GM23338 (cell line): ENCODE measurements around the gene S100A3. TPM values are rescaled to one million over a fixed set of nuclear protein-coding genes. Genes with fewer than 3 reads are reported as not detected.

Source experiments
- ATAC-seq: fragments of 200-7000 bp; cut with Tn5 transposase; 3 replicates; pipeline ENCODE4 v1.9.1; 2020
- DNase-seq: peaks from one replicate; pipeline ENCODE4 v3.0.0-alpha.2; 2015; ENCODE audit warnings: low spot score
- H2AFZ ChIP-seq: fragments of 200-600 bp; sonication (generic); 2 replicates; pipeline ENCODE4 v1.8.0; 2016; ENCODE audit warnings: antibody characterized with exemption, mild to moderate bottlenecking, moderate library complexity
- H3F3A ChIP-seq: fragments of 200-600 bp; sonication (generic); replicated peaks from 2 replicates; pipeline ENCODE4 v1.8.0; 2017; ENCODE audit warnings: antibody characterized with exemption, mixed run types, low read depth
- H3K27ac ChIP-seq: fragments of 200-600 bp; sonication (generic); 2 replicates; pipeline ENCODE4 v1.6.1; 2016; ENCODE audit warnings: low read depth
- H3K27me3 ChIP-seq: fragments of 200-600 bp; sonication (generic); 2 replicates; pipeline ENCODE4 v1.8.0; 2016; ENCODE audit warnings: mild to moderate bottlenecking, mixed run types, moderate library complexity; ENCODE audit not compliant: insufficient read depth
- H3K36me3 ChIP-seq: fragments of 200-600 bp; sonication (generic); 2 replicates; pipeline ENCODE4 v1.8.0; 2016; ENCODE audit warnings: mild to moderate bottlenecking; ENCODE audit not compliant: insufficient read depth
- H3K4me1 ChIP-seq: fragments of 200-600 bp; sonication (generic); 2 replicates; pipeline ENCODE4 v1.8.0; 2016; ENCODE audit warnings: mild to moderate bottlenecking, moderate library complexity; ENCODE audit not compliant: insufficient read depth
- H3K4me2 ChIP-seq: fragments of 200-600 bp; sonication (generic); 2 replicates; pipeline ENCODE4 v1.7.1; 2017; ENCODE audit warnings: mixed run types
- H3K4me3 ChIP-seq: fragments of 200-600 bp; sonication (generic); 2 replicates; pipeline ENCODE4 v1.6.1; 2016; ENCODE audit warnings: mixed run types
- H3K79me2 ChIP-seq: fragments of 200-600 bp; sonication (generic); replicated peaks from 2 replicates; pipeline ENCODE4 v1.8.0; 2017; ENCODE audit warnings: mild to moderate bottlenecking; ENCODE audit not compliant: insufficient read depth
- H3K9me2 ChIP-seq: fragments of 200-600 bp; sonication (generic); 2 replicates; pipeline ENCODE4 v1.8.0; 2017; ENCODE audit not compliant: insufficient read depth
- H4K20me1 ChIP-seq: fragments of 200-600 bp; sonication (generic); replicated peaks from 2 replicates; pipeline ENCODE4 v1.8.0; 2017; ENCODE audit warnings: mild to moderate bottlenecking; ENCODE audit not compliant: insufficient read depth
- H3K27ac Mint-ChIP-seq: 2 replicates; pipeline ENCODE4 v1.8.0; 2020; ENCODE audit warnings: inconsistent platforms, mild to moderate bottlenecking, moderate library complexity, mixed read lengths
- H3K27me3 Mint-ChIP-seq: 3 replicates; pipeline ENCODE4 v1.8.0; 2022; ENCODE audit warnings: low read depth, mild to moderate bottlenecking, moderate library complexity, mixed read lengths, inconsistent platforms; ENCODE audit not compliant: insufficient read depth, poor library complexity
- H3K36me3 Mint-ChIP-seq: 3 replicates; pipeline ENCODE4 v1.8.0; 2021; ENCODE audit warnings: low read depth, mild to moderate bottlenecking, inconsistent platforms, moderate library complexity, mixed read lengths
- H3K4me1 Mint-ChIP-seq: 3 replicates; pipeline ENCODE4 v1.8.0; 2020; ENCODE audit warnings: mild to moderate bottlenecking, inconsistent platforms, mixed read lengths
- H3K4me3 Mint-ChIP-seq: 3 replicates; pipeline ENCODE4 v1.8.0; 2021; ENCODE audit warnings: moderate library complexity, mild to moderate bottlenecking, inconsistent platforms, mixed read lengths
- H3K9me3 Mint-ChIP-seq: 3 replicates; pipeline ENCODE4 v1.8.0; 2020; ENCODE audit warnings: moderate library complexity, mild to moderate bottlenecking, inconsistent platforms, mixed read lengths
- CTCF ChIP-seq, 2 experiments: fragments of 200-600 bp in 1 of 2; sonication (generic) in 1 of 2; conservative IDR thresholded peaks; 2 replicates each; pipeline versions ENCODE4 v1.5.1 to v1.6.1; 2016 to 2017; ENCODE audit warnings: antibody characterized with exemption in 2 of 2, low read depth in 2 of 2, mild to moderate bottlenecking in 2 of 2, moderate library complexity in 1 of 2
- EZH2 ChIP-seq: fragments of 200-600 bp; sonication (generic); IDR thresholded peaks from one replicate; pipeline ENCODE4 v1.8.0; 2017; ENCODE audit warnings: antibody characterized with exemption, mild to moderate bottlenecking, low read depth; ENCODE audit not compliant: unreplicated experiment
- EZH2phosphoT487 ChIP-seq: fragments of 200-600 bp; sonication (generic); IDR thresholded peaks from one replicate; pipeline ENCODE4 v1.8.1; 2018; ENCODE audit warnings: antibody characterized with exemption; ENCODE audit not compliant: unreplicated experiment
- JUNB ChIP-seq: IDR thresholded peaks from one replicate; pipeline ENCODE4 v1.6.1; 2016; ENCODE audit warnings: antibody characterized with exemption; ENCODE audit not compliant: unreplicated experiment
- NANOG ChIP-seq: IDR thresholded peaks from 2 replicates; pipeline ENCODE4 v1.6.1; 2016; ENCODE audit warnings: antibody characterized with exemption, borderline replicate concordance
- POLR2AphosphoS5 ChIP-seq: IDR thresholded peaks from 2 replicates; pipeline ENCODE4 v1.6.1; 2016; ENCODE audit warnings: antibody characterized with exemption, low read depth
- REST ChIP-seq: IDR thresholded peaks from one replicate; pipeline ENCODE4 v1.6.1; 2018; ENCODE audit warnings: antibody characterized with exemption; ENCODE audit not compliant: unreplicated experiment
- STAT1 ChIP-seq: IDR thresholded peaks from one replicate; pipeline ENCODE4 v1.6.1; 2016; ENCODE audit warnings: antibody characterized with exemption; ENCODE audit not compliant: unreplicated experiment
- ZNF114 ChIP-seq: fragments of 250-450 bp; sonication (Bioruptor Pico); IDR thresholded peaks from 2 replicates; pipeline ENCODE4 v1.5.0; 2020; ENCODE audit warnings: mild to moderate bottlenecking, moderate library complexity
- ZNF462 ChIP-seq: fragments of 250-450 bp; sonication (Bioruptor Pico); IDR thresholded peaks from 2 replicates; pipeline ENCODE4 v1.5.0; 2020; ENCODE audit warnings: mild to moderate bottlenecking, moderate library complexity
- polyA plus RNA-seq: library from polyadenylated mRNA; unstranded; fragments of >200 nt; fragmentation: Nextera tagmentation; extraction: Ambion mirVana; gene quantifications from 2 replicates; pipeline ENCODE4 v1.2.1, GENCODE V29; 2016
- total RNA-seq: library from RNA; depleted of rRNA; stranded (reverse); fragments of >200 nt; shearing (Covaris generic); gene quantifications from 2 replicates; pipeline ENCODE4 v1.2.3, GENCODE V29; 2014

The S100A3 gene
- total and polyA plus RNA-seq, 2 experiments from 2014 or later, result not detected

- TF ChIP-seq CTCF (conservative IDR thresholded peaks at IDR 0.05; ENCODE audit: low read depth in 2 of 2) (no peak), STAT1 (no peak), REST (no peak), NANOG (no peak), POLR2AphosphoS5 (no peak), ZNF114 (CRISPR knock-in tag) (no peak)
Measured at GRCh38 chr1:153586347-153586746, 37.3 kb upstream of the S100A3 start (continued).

- Histone ChIP-seq H3K27me3 (no peaks in the 10 kb centered on the region), H3K9me2 (no peaks in the 10 kb centered on the region), H3F3A (no peaks in the 10 kb centered on the region), H3K79me2 (no peaks in the 10 kb centered on the region), H3K4me2 (no peak overlapping the region), H3K27ac (no peak overlapping the region), H3K36me3 (no peaks in the 10 kb centered on the region), H3K4me1 (peaks cover 6% of the 10 kb centered on the region; the same call in 1 of the 2 replicates), H2AFZ (no peak overlapping the region), H4K20me1 (no peaks in the 10 kb centered on the region), H3K4me3 (no peak overlapping the region)
- ATAC-seq (no peak), DNase-seq (no peak)
- Mint-ChIP-seq H3K9me3 (no peaks in the 10 kb centered on the region), H3K4me3 (no peak overlapping the region), H3K4me1 (peaks cover 8% of the 10 kb centered on the region; the same call in 2 of the 3 replicates), H3K36me3 (no peaks in the 10 kb centered on the region), H3K27me3 (peaks cover 9% of the 10 kb centered on the region), H3K27ac (no peak overlapping the region)
- TF ChIP-seq EZH2phosphoT487, result no peak
- no peak for TF ChIP-seq ZNF114 (CRISPR knock-in tag)
- TF ChIP-seq CTCF (conservative IDR thresholded peaks at IDR 0.05; ENCODE audit: low read depth in 2 of 2), result no peak
- no peak for TF ChIP-seq ZNF462 (CRISPR knock-in tag)
- TF ChIP-seq EZH2, result no peak
- TF ChIP-seq JUNB, result no peak
Measured at GRCh38 chr1:153585006-153585405, 35.9 kb upstream of the S100A3 start.
